GM19324 (cell line): ENCODE results near the gene NOD2.

Source experiments
- ATAC-seq: cut with Tn5 transposase; IDR thresholded peaks from one replicate; pipeline ENCODE4 v1.9.1; 2021; ENCODE audit warnings: mild to moderate bottlenecking, moderate library complexity; ENCODE audit not compliant: unreplicated experiment, low FRiP score

The NOD2 gene

GRCh38 chr16:50669741-50670140 lies 23.7 kb upstream of the NOD2 start:
- no peak for ATAC-seq

- no peak for ATAC-seq
Observed at GRCh38 chr16:50670476-50670875, 22.9 kb upstream of the NOD2 start.

- ATAC-seq, result no peak
Observed at GRCh38 chr16:50671644-50672260, 21.7 kb upstream of the NOD2 start.

GRCh38 chr16:50673496-50674275 lies 19.7 kb upstream of the NOD2 start:
- ATAC-seq, result no peak

GRCh38 chr16:50674831-50675230 lies 18.6 kb upstream of the NOD2 start:
- no peak for ATAC-seq

DNA sequence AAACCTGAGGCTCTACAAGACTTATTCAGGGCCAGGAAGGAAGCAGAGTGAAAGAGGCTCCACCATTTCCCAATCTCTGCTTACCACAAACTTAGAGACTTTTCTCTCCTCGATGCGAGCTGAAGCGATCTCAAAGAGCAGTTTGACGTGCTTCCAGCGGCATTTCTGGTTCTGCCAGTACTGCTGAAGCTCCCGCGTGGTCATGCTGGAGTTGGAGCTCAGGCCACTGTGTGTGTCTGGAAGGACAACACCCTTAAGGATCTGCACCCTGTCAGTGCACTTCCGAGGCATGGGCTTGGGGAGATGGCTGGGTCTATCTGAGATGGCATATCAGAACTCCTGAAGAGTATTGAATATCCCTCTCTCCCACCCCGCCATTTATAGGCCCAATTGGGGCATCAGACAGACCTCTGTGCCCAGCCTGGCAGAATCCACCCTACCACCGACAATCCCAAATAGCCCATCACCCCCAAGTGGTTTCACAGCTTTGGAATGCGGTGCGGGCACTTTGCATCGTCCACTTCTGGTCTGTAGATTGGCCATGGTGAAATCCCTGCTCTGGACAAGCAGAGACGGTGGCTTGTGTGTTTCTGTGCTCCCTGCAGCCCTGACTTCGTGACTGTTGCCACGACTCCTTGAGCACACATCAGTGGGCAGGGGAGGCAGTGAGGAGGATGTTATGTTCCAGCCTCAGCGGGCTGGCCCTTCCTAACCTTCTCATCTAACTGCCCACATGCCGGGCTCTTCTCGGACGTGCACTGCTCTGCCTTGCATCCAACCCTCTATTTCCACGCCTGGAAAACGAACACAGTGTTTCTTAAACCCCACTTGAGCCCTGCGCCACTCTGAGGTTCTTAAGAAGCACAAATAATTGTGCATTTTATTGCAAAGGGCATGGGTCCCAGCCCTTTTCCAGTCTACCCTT lies 17.5 kb upstream of the NOD2 start:
- ATAC-seq, result no peak

GRCh38 chr16:50676684-50677225 lies 16.7 kb upstream of the NOD2 start:
- ATAC-seq, result no peak

DNA sequence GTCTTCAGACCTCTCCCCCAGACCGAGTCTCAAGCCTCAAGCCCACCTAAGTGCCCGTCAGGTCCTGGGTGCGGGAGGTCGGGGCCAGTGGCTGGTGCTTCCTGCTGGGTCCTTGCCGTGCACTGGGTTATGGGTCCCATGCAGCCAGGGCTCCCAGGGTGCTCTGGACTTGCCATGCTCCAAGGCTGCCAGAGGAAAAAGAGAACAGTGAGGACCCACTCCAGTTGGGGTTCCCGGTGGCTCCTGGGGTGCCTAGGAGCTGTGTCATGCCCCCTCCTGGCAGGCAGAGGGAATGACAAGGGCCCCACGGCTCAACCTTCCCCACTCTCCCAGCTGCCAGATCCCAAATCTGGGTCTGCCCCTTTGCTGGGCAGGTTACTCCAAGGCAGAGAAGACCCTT lies 16.1 kb upstream of the NOD2 start:
- ATAC-seq, result no peak

DNA sequence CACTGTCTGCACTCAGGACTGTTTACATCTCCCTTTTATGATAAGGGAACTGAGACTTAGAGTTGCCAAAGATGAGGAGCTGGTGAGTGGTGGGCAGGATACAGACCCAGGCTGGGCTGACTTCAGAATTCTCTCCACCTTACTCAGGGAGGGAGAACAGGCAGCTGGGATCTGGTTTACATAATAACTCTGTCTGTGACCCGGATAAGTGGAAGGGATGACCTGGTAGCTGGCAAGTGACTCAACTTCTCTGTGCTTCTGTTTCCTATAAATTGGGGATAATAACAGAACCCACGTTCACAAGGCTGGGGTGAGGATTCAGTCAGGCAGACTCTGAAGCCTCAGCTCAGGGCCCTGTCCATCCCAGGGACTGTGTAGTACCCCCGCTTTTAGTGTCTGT lies 14.9 kb upstream of the NOD2 start:
- no peak for ATAC-seq

- ATAC-seq, result no peak
Observed at GRCh38 chr16:50679266-50679665, 14.1 kb upstream of the NOD2 start.

- no peak for ATAC-seq
Observed at GRCh38 chr16:50679676-50680555, 13.5 kb upstream of the NOD2 start.

DNA sequence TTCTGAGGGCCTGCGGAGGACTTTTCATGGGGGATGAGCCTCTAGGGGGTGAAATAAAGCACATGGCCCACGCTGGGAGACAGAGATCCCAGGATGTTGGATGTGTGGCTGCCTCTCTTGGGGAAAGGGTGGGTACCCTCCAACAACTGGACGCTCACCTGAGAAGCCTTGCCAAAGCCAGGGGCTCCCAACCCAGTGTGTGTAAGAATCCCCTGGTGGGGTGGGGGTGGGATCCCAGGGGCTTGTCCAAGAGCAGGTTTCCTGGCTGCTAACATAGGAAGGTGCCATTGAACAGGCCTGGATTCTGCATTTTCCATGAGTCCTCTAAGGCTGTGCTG lies 12.9 kb upstream of the NOD2 start:
- ATAC-seq, result no peak

DNA sequence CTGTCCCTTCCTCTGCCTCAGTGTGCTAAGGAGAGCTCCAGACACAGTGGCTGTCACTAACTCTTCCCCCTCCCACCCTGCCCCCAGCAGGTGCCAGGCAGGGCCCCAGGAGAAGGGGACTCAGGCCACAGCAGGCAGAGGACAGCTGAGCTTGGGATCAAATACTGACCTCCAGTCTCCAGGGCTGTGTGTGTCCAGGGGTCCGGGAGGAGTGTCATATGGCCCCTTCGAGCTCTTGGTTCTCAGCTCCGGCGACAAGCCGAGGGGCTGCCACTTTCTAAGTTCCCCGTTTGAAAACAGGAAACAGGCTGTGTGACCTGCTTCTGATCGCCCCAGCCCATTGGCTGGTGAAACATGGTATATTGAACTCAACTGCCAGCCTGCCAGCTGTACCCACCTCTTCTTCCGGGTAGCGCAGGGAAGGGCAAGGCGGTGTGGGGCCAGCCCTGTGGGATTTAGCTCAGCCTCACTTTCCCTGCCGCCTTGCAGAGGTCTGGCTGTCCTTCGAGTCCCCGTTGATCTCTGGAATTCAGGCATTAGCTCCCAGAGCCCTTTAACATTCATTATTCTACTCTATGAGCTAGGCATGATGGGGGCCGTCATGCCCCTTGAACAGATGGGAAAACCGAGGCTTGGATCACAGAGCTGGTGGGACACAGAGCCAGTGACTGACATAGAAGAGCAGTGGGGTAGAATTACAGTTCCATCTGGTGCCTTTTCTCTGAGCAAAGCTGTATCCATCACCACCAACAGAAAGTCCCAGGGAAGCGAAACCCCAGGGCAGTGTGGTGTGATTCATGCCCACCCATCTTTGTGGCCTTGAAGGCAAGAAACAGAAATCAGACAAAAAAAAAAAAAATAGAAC lies 12.2 kb upstream of the NOD2 start, which contains the start of gene SNX20:
Gene SNX20, minus strand, starts transcription at position 292 of the 865 bp plus-strand sequence. CDS start 3,786 bp downstream, outside the sequence.
- ATAC-seq, result peak; percentile 81

- ATAC-seq, result peak; percentile 44
Observed at GRCh38 chr16:50683689-50684374, 9.6 kb upstream of the NOD2 start.

DNA sequence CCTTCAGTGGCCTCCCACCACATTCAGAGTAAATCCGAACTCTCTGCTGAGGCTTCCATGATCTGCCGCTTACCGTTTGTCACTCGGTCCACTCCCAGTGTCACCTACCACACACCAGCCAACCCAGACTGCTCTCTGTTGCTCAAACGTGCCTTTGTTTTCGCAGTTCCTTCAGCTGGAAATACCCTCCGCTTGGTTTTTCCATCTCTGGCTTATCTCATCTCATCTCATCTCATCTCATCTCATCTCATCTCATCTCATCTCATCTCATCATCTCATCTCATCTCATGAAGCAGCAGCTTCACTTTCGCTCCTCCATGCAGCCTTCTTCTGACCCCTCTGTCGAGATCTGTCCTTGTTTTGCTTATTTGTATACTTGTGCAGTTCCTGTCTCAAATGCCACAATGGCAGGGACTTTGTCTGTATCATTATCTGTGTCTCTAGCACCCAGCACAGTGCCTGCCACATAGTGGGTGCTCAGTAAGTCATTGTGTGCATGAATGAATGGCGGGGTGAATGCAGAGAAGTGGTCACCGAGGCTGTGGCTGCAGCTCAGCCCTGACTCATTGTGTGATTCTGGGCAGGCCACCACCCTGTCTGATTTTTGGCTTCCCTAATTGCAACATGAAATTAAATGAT lies 8.5 kb upstream of the NOD2 start:
- ATAC-seq, result no peak

DNA sequence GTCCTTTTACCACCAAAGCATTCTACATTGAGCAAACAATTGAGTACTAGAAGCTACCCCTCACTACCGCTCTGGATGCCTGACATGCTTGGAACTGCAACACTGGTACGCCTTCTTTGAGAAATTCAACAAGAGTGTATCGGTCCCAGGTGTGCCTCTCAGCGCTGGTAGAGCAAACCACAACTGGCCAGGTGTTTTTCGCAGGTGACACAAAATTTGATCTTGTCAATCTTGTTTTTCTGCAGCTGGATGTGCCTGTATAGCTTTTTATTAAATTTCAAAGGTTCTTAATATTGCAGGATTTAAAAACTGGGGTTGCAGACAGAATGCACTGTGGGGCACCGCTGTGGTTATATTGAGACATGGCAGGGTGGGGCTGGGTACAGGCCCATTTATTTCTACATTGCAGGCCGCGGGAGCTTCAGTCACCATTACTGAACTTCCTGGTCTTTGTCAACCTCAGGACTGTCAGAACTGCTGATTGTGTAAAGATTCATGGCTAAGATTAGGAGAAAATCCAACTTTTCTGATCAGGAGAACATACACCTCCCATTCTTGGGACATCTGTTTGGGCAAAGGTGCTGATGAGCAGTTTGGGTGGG lies 7.8 kb upstream of the NOD2 start:
- no peak for ATAC-seq

DNA sequence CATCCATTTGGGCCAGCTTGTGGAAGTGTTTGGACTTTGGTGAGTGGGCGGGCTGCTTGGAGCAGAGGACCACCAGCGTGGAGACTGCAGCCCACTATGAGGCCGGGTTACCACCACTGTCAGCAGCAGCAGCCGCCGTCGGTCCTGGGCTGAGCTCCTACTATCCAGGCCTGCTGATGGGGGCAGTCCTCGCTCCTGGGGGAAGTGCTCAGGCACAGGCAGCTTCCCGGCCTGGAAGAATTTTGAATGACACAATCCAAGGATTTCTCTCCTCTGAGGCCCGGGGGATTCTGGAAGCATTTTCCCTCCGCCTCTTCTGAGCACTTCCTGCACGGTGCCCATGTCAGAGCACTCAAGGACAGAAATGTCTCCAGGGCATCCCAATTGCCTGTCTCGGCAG lies 5.3 kb upstream of the NOD2 start:
- ATAC-seq, result no peak

DNA sequence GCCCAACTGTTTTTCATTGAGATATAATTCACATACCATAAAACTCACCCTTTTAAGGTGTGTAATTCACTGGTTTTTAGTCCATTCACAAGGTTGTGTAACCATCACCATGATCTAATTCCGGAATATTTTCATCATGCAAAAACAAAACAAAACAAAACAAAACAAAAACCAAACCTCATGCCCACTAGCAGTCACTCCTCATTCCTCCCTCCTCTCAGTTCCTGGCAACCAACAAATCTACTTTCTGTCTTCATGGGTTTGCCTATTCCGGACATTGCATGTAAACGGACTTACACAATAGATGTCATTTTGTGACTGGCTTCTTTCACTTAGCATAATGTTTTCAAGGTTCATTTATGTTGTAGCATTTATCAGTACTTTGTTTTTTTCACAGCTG lies 4.5 kb upstream of the NOD2 start:
- no peak for ATAC-seq
